ENCODE results near the gene UNC13C.

- TF ChIP-seq TAF1 (IDR thresholded peaks at IDR 0.05; ENCODE audit: borderline replicate concordance, low read depth, low read length) (no peak), POLR2A (IDR thresholded peaks at IDR 0.05; ENCODE audit: low read depth, low read length) (no peak), POLR2AphosphoS5 (IDR thresholded peaks at IDR 0.05; ENCODE audit: low read depth, low read length) (no peak)
Measured at GRCh38 chr15:54082836-54083492, 104.7 kb downstream of the UNC13C start.

Measured in GM12892 (cell line).